ENCODE results near the gene BTBD7.

The BTBD7 gene

DNA sequence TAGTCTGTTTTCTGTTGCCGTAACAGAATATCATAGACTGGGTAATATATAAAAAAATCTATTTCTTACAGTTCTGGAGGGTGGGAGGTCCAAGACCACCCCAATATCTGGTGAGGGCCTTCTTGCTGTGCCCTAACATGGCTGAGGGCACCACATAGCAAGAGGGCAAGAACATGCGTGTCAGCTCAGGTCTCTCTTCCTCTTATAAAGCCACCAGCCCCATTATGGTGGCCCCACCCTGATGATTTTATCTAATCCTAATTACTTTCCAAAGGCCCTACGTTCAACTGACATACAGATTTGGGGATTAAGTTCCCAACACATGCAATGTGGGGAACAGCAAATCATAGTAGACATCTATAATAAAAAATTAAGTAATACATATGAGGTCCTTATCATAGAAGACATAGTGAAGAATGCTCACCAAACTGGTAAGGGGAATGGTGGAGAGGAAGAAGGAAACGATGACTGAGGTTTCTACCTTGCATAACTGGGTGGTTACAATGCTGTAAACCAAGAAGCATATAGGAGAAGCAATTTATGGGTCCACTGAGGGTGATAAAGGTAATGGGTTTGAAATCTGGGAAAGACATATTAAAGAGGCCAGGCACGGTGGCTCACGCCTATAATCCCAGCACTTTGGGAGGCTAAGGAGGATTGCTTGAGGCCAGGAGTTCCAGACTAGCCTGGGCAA is 27.0 kb downstream of the BTBD7 start:
- no peak for DNase-seq

DNA sequence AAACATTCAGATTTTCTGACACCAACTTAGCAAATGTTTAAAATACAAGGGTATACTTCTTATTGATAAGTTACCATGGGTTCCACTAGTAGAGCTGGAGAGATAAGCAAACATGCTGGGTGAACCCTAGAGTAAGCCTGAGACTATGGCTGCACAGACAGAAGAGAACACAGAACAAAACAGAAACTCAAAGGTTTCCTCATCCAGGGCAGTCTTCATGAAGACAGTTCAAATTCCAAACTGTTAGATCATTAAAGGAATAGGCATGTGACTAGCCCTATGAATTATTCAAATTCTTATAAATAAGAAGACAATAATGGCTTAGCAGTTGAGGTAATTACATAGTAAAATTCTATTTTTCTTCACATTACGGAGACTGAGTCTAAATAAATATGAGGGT is 28.1 kb downstream of the BTBD7 start:
- no peak for DNase-seq

DNA sequence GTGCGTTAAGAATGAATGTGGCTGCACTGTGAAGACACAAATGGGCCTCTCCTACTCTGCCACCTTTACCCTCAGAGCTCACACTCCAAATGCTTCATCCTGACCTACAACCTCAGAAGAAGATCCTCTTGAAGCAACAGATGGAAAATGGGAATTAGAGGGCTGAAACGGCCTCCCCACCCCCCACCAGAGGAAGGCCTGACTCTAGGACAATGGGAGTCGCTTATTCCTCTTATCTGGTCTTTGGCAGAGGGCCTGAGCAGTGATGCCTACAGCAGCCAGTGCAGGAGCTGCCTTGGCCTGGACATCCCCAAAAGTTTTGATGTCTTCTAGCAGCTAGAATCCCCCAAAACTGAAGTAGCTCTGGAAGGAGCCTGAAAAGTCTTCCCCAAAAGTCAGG is 29.2 kb downstream of the BTBD7 start:
- DNase-seq = peak in 23 of 56 donors; percentile 1 to 41 (median 15)

DNA sequence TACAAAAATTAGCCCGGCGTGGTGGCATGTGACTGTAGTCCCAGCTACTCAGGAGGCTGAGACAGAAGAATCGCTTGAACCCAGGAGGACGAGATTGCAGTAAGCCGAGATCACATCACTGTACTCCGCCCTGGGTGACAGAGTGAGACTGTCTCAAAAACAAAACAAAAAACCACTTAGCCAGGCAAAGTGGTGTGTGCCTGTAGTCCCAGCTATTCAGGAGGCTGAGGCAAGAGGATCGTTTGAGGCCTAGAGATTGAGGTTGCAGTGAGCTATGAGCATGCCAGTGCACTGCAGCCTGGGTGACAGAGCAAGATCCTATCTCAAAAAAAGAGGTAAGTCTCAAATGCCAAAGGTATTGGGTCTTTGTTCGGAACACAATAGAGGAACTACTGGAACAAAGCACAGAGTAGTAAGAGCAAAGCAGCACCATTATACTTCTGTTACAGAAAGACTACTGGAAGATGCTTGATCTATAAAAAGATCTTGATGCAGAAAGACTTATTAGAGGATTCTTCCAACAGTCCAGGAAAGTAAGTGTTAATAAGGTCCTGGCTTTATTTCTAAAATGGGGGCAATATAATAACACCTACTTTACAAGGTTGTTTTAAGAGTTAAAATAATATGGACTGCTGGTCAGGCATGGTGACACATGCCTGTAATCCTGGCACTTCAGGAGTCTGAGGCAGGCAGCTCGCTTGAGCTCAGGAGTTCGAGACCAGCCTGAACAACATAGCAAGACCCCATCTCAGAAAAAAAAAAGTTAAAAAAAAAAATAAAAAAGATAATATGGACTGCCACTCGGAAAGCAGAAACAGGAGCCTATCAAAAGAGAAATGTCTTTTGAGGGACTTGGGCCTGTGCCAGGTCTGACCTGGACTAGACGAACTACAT is 29.9 kb downstream of the BTBD7 start:
- DNase-seq = no peak

DNA sequence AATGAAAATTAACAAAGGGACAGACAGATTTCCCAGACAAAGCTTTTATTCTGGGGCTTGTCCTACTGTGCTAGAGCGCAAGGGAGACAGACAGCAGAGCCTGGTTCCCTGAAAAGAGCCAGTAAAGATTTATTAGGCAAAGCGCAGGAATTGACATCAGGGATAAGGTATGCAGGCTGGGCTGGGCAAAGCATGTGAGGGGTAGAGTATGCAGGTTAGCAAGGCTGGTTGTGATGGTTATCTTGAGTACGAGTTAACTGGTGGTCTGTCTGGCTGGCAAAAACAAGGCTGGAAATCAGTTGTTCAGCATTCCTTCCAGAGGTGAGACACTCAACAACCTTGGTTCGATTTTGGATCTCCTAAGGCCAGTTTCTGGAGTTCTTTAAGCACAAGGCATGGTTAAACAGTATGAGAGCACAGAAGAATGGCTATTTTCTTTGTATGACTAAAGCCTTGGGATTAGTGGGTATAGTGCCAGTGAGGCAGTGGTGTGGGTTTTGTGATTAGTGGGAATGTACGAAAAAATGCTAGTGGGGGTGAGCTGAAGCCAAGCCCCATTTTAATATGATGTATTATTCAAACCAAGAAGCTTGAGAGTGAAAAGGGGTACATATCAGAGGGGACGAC is 30.9 kb downstream of the BTBD7 start:
- no peak for DNase-seq

DNA sequence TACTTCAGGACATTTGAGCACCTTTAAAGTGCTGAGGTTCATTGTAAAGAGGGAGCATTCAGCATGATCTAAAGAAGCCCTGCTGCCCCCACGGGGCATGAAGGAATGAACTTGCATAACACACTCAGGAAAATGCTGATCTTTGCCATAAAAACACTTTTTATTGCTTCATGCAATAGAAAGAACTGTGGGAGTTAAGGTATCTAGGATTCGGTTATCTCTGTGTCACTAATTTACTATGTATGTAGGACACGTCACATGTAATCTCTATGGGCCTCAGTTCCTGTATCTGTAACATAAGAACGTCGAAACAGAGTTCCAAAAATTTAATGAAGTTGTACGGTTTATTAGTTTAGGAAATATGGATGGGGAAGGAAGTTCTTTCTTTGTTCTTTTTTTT is 33.0 kb downstream of the BTBD7 start:
- DNase-seq = no peak

DNA sequence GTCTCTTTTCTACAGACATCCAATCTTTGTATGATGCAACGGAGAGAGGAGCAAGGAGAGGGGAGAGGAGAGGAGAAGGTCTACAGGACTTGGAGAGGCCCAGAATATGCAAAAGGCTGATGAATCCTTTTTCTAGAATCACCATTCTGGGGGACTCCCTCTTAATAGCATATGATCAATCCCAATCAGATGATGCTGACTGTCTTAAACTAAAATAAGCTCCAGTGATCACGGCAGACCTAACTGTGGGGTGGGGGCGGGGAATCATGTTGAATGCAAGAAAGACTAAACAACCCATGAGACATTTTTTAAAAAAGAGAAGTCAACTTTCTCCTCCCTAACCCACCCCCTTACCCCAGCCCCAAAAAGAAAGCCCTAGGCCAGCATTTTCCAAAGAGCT is 33.4 kb downstream of the BTBD7 start:
- no peak for DNase-seq

DNA sequence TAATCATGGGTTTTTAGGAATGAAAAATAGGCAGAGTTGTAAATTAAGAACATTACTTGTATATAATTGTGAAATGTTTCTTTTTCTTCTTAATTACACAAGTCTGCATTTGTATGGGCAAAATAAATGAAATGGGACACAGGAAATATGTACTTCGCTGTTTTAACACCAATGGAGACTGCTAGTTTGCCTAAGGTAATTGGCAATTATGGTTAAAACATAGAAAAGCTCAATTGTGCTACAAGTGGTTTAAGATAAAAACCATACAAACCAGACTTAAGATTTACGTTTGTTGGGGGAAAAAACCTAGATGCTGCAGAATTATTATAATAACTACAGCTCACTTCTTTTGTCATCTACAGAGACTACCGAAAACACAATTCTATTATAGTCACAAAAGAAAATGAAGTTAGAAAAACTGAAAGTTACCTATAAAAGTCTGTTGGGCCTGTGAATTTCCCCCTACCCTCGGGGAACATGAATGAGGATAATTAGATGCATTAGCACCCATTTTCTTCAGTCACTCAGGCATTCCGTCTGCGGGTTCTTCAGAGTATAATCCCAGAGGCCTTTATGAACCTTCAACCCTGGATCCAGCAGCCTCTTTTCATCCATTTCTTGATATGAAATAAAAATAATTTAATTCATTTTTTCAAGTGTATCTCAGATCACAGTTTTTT is 37.2 kb downstream of the BTBD7 start:
- DNase-seq = no peak

DNA sequence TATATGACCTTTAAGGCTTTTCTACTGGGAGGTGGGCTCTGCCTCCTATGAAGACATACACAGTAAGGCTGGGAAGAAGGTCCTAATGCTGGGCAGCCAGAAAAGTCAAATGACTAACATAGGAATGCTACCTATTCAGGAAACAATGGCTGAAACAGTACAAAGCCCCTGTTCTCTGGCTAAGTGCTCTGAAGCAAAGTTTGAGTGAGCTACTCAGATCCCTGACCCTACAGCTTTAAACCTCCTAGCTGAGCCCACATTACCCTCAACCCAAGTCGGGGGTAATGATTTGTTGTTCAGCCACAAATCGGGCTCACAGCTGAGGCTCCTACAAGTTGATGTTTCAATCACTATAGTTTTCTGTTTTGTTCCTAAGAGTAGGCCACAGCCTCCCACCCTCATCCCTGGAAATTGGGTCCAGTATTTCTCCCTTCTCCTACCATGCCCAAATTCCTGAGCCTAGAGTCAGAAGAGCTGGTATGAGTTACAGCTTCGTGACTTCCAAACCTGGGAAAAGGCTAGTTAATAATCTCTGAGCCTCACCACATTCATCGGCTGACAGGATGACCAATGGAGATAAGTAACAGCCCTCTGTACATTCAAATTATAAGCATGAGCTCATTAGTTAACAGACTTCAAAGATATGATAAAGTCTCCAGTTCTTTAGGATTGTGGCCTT is 46.5 kb downstream of the BTBD7 start:
- DNase-seq = no peak

DNA sequence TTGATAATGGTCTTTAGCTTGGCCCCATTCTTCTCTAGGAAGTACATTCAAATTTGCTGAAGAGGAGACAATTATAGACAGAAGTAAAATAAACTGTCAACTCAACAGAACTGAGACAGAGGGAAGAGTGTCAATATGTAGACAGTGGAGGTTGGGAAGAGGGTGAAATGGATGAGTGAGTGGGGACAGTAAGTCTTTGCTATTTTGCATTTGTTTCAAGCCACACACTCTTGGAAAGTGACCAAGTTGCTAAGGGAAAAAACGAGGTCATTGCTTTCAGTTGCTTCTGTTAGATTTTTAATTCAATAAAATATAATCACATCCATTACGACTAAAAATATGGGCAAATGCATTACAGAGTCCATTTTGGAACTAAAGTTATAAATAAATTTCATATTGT is 47.8 kb downstream of the BTBD7 start:
- DNase-seq = no peak

DNA sequence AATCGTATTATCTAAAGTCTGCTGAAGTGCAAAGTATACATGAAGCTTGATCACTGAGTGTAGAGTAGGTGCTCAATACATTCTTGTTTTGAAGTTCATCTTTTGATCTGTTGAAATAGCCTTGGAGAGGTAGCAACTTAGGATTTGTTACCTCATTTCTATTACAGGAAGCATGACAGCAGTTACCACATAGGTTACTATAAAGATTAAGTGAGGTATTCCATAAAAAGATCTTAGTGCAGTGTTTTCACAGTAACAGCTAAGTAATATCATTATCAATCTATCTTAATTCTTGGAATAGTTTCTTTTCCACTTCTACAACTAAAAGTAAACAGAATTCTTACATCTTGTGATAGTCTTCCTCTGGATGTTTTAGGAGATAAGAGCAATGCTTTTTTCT is 50.9 kb downstream of the BTBD7 start:
- no peak for DNase-seq

DNA sequence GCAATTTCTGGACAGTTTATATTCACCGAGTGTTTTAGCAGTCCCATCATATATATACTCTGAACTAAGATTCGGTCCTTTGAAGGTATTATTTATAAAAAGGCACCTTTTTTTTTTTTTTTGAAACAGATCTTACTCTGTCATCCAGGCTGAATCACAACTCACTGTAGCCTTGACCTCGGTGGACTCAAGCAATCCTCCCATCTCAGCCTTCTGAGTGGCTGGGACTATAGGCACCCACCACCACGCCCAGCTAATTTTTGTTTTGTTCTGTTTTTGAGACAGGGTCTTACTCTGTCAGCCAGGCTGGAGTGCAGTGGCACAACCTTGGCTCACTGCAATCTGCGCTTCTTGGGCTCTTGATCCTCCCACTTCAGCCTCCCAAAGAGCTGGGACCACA is 52.1 kb downstream of the BTBD7 start:
- no peak for DNase-seq

DNA sequence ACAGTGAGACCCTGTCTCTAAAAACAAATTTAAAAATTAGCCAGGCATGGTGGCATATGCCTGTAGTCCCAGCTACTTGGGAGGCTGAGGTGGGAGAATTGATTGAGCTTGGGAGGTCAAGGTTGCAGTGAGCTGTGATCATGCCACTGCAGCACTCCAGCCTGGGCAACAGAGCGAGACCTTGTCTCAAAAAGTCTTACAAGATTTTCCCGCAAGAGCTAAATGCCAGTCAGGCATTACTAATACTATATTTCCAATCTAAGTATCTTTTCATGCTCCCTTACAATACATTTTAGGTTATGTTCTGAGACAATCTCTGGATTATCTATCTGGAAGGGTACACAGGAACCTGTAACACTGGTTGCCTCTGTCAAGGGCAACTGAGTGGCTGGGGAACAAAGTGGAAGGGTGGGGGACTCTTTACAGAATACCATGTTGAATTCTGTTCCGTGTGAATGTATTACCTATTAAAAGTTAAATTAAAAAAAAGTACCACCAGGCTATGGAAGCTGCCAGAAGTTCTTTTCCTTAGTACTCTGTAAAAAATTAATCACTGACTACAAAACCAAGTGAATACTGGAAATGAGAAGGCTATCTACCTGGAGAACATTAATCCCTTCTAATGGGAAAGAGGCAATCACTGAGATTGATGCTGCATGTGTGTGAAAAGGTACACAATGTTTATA is 56.7 kb downstream of the BTBD7 start:
- DNase-seq = no peak

DNA sequence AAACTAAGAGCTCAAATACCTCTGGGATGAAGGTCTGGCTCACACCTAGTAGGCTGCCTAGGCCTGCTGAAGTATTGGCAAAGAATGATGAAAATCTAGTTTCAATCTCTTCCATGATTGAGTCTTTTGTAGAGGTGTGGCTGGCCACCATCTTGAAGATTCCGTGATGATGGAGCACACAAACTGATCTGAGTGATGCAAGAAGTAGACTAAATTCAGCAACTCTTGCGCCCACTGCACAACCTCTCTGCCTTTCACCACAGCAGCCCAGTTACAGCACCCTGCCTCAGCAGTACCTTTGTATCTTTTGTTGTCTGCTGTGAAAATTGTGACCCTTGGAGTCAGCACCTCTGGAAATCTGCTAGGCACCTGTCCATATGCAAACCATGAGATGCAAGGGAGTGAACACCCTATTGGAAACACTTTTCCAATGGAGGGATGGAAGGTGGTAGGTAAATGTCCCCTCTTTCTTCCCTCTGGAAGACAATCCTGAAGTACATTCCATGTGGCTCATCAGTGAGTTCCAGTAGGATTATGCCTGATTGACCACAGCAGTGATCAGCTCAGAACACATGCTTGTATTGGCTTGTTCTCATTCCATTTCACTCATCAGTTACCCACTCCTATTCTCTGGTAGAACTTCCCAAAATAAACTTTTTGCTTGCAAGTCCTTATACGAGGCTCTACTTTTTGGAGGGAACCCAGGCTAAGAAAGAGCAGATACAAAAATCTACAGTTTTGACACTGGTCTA is 58.6 kb downstream of the BTBD7 start:
- no peak for DNase-seq

DNA sequence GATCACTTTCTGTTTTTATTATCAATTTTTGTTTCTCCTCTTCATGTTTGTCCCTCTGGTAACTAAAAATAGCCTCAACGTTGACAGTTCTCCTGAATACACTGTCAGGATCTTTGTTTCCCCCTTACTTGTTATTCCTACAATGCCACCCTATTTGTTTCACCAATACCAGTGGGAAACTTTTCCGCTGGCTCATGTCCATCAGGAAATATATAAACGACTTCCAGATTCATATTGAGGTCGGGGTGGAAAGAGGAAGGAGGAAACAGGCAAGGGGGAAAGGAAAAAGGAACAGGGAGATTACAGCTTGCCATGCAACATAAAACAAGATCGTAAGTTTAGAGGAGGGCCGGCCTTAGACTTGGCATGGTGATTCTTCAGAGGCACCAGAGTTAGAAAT is 61.7 kb downstream of the BTBD7 start:
- peak in 1 of 56 donors; percentile 12 for DNase-seq

DNA sequence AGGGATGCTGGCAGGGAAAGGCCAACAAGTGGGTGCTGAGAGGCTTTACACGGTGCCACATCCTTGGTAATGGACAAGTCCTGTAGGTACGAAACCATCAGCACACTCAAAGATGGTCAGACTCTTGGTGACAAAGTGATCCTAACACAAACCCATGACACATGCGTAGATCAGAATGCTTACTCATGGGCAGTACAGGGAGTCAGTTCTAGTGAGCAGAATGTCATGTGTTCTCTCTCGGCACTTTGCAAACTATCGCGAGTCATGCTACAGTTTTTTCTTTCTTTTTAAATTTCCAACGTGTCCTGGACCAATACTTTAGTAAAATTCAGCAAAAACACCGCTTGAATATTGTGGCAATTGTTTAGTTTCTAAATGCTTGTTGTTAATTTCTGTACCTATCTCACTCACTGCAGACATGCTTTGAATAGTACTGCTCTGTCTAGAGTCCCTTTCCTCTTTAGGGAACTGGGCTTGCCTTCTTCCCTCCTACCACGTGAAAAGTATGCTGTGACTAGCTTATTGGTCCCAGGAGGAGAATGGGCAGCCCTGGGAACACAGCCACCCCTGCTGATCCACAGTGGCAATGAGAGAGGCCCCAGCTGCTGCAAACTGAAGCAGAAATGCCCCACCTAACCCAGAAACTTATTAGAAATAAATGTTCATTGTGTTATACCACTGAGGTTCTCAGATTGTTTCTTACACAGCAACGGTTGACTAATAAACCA is 63.3 kb downstream of the BTBD7 start:
- peak in 48 of 56 donors; percentile 15 to 83 (median 46) for DNase-seq

DNA sequence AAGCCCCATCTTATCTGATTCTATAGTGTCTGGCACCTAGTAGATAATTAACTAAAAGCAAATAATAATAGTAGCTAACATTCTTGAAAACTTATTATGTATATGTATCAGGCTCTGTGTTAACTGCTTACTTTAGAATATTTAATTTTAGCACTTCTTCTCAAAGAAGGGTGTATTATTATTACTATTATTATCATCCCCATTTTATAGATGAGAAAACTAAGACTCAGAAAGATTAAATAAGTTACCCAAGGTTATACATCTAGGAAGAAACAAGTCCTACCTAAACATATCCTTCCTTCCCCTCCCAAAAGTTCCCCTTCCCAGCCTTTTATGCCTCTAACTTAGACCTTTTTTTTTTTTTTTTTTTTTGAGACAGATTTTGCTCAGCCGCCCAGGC is 64.4 kb downstream of the BTBD7 start:
- no peak for DNase-seq

DNA sequence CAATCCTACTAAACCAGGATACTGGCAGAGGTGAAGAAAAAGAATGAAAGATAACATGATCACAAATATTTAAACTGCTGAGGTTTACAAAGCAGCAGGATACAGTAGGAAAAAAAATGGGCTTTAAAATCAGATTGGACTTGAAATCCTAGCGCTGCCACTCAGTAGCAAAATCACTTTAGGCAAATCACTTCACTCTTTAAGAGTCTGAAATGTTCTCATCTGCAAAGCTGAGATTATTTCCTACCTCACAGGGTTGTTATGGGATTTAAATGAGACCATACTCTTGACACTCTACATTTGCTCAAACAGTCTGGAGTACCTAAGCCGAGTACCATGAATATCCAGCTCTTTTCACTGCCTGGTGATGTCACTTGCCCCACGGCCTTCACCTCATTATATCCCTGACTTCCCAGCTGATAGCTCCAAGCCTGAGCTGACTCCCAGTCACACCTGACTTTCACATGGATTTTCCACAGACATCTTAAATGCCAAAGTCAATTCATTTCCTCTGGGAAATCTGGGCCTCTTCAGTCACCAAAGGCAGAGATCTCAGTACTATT is 65.6 kb downstream of the BTBD7 start:
- no peak for DNase-seq

DNA sequence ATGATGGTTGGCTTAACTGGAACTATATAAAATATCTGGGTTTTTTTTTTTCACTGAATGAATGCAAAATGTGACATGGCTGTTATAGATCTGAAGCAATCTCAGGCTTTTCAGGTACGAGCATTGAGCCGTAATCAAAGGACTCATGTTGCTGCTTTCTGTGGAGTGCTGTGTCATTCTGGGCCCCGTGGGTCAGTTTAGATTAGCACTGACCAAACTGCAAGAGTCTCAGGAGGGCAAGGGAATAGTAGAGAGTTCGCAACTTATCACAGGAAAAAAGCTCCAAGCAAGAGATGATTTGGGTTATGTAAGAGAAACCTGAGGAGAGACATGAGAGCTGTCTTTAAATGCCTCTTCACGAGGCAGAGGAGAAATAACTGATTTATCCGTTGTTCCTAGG is 66.7 kb downstream of the BTBD7 start:
- no peak for DNase-seq

Measured in nucleus accumbens (tissue), 56 donors.